GM13977 (cell line): ENCODE measurements around the gene FNBP1L.

ENCODE experiments used
- DNase-seq: peaks from one replicate; pipeline ENCODE4 v3.0.0; 2012; ENCODE audit warnings: low spot score
- CTCF ChIP-seq: IDR thresholded peaks from 2 replicates; pipeline ENCODE4 v1.5.1; 2012; ENCODE audit warnings: mild to moderate bottlenecking, control low read depth; ENCODE audit not compliant: insufficient read depth; ENCODE audit errors: extremely low read depth, missing control alignments
- in situ Hi-C: fragments of 300-500 bp; cut with MboI; formaldehyde crosslinking; loops from one replicate; pipeline ENCODE4 v1.12.0; 2022; ENCODE audit warnings: low sequenced_read_pairs, low pct_unique_long_range_greater_than_20kb, mixed read lengths, inconsistent platforms; ENCODE audit not compliant: unreplicated experiment

The FNBP1L gene

GRCh38 chr1:93600663-93601062, 152.7 kb downstream of the FNBP1L start:
- no peak for TF ChIP-seq CTCF
- in situ Hi-C loops = no loop called here

GRCh38 chr1:93601686-93602085, 153.8 kb downstream of the FNBP1L start:
- in situ Hi-C loops = no loop called here

More at GRCh38 chr1:93600663-93601062, 152.7 kb downstream of the FNBP1L start:
- no peak for DNase-seq

GRCh38 chr1:93602101-93602500, 154.2 kb downstream of the FNBP1L start:
- in situ Hi-C loops = no loop called here
- TF ChIP-seq CTCF = no peak
- no peak for DNase-seq

More at GRCh38 chr1:93601686-93602085, 153.8 kb downstream of the FNBP1L start:
- DNase-seq = no peak
- TF ChIP-seq CTCF = no peak

- no peak for DNase-seq
- TF ChIP-seq CTCF = no peak
- in situ Hi-C loops = no loop called here
These were observed 155.2 kb downstream of the FNBP1L start for GRCh38 chr1:93603106-93603505.

- TF ChIP-seq CTCF = no peak
- no peak for DNase-seq
- in situ Hi-C loops = no loop called here
These were observed 155.7 kb downstream of the FNBP1L start for GRCh38 chr1:93603601-93604000.
